K562 (cell line): ENCODE data around the gene DNAAF1. TPM values are rescaled to one million over a fixed set of nuclear protein-coding genes. Genes with fewer than 3 reads are reported as not detected.
A peak's percentile ranks its signal among the peaks of the same experiment; 100 is the strongest.
"Not testable (repeated sequence)": the region's sequence is repeated elsewhere in the genome, so short reads cannot be mapped to it uniquely, and the experiment has no call there.

Experiments
- ATAC-seq: fragments of 200-7000 bp; cut with Tn5 transposase; 3 replicates; pipeline ENCODE4 v1.9.1; 2020; ENCODE audit warnings: moderate library complexity
- BruUV-seq: library from RNA; stranded (reverse); fragments of 400-500 nt; replicated peaks from 2 replicates; lab custom pipeline; 2021; lab: Mats Ljungman, UMichigan
- CTCF ChIA-PET: fragments of 300-600 bp; formaldehyde crosslinking; extraction: SDS; loops from one replicate; lab custom pipeline; 2021; ENCODE audit warnings: low intra/inter-chr PET ratio; lab: Yijun Ruan, JAX
- POLR2A ChIA-PET: fragments of 300-600, 350-650 bp; sonication (Branson Sonifier 250); formaldehyde crosslinking; extraction: SDS; loops from one replicate; lab custom pipeline; 2021; ENCODE audit warnings: antibody characterized with exemption, inconsistent platforms; lab: Yijun Ruan, JAX
- DNase-seq, 4 experiments: peaks; one replicate each; pipeline versions ENCODE4 v3.0.0 to v3.0.0-alpha.2; 2011 to 2018; ENCODE audit warnings: low spot score in 3 of 4, mixed read lengths in 3 of 4; ENCODE audit errors: extremely low read depth in 1 of 4
- FAIRE-seq: peaks from 2 replicates; lab custom pipeline; 2011; peaks lifted over from hg19 to GRCh38; lab: Jason Lieb, UNC
- H2AFZ ChIP-seq: 2 replicates; pipeline ENCODE4 v1.6.0; 2011; ENCODE audit warnings: low read depth, low read length, control low read depth, inconsistent platforms
- H3K27ac ChIP-seq: fragments of 200-600 bp; 3 replicates; pipeline ENCODE4 v1.8.0; 2011; ENCODE audit warnings: low read depth, mild to moderate bottlenecking, control low read depth, inconsistent platforms, low read length, moderate library complexity, mixed read lengths; ENCODE audit errors: extremely low read depth
- H3K27me3 ChIP-seq, 2 experiments: fragments of 300-600 bp in 1 of 2; 2 replicates in 1 of 2; 3 replicates in 1 of 2; pipeline versions ENCODE4 v1.6.0 to v1.8.0; 2011; ENCODE audit warnings: inconsistent platforms in 2 of 2, low read length in 2 of 2, mild to moderate bottlenecking in 1 of 2, mixed read lengths in 1 of 2, moderate library complexity in 1 of 2; ENCODE audit not compliant: control insufficient read depth in 2 of 2, insufficient read depth in 2 of 2
- H3K36me3 ChIP-seq: fragments of 300-600 bp; 3 replicates; pipeline ENCODE4 v1.8.0; 2011; ENCODE audit warnings: mild to moderate bottlenecking, low read length, inconsistent platforms; ENCODE audit not compliant: control insufficient read depth, insufficient read depth
- H3K4me1 ChIP-seq, 2 experiments: fragments of 200-600 bp in 1 of 2; replicated peaks in 1 of 2; 2 replicates in 1 of 2; 3 replicates in 1 of 2; pipeline versions ENCODE4 v1.5.1 to v1.8.0; 2011; ENCODE audit warnings: inconsistent platforms in 2 of 2, low read length in 2 of 2, mild to moderate bottlenecking in 1 of 2, mixed read lengths in 1 of 2, moderate library complexity in 1 of 2; ENCODE audit not compliant: control insufficient read depth in 2 of 2, insufficient read depth in 2 of 2
- H3K4me2 ChIP-seq: 2 replicates; pipeline ENCODE4 v1.6.1; 2011; ENCODE audit warnings: low read length, control low read depth, inconsistent platforms, mixed read lengths; ENCODE audit not compliant: insufficient read depth
- H3K4me3 ChIP-seq: fragments of 200-600 bp; sonication (generic), shearing (Covaris generic); 2 replicates; pipeline ENCODE4 v1.5.1; 2016; ENCODE audit warnings: control low read depth, inconsistent platforms
- H3K79me2 ChIP-seq: fragments of 200-600 bp; 3 replicates; pipeline ENCODE4 v1.8.0; 2011; ENCODE audit warnings: low read length, inconsistent platforms; ENCODE audit not compliant: control insufficient read depth, insufficient read depth
- H3K9ac ChIP-seq, 2 experiments: 2 replicates each; pipeline versions ENCODE4 v1.6.0 to v1.6.1; 2011; ENCODE audit warnings: low read depth in 2 of 2, low read length in 2 of 2, control low read depth in 1 of 2, inconsistent platforms in 1 of 2, mild to moderate bottlenecking in 1 of 2, mixed read lengths in 1 of 2; ENCODE audit not compliant: insufficient read depth in 1 of 2
- H3K9me1 ChIP-seq: one replicate; pipeline ENCODE4 v1.6.0; 2011; ENCODE audit warnings: inconsistent platforms, mild to moderate bottlenecking, low read length, moderate library complexity; ENCODE audit not compliant: control insufficient read depth, insufficient read depth
- H3K9me3 ChIP-seq: replicated peaks from 2 replicates; pipeline ENCODE4 v1.5.1; 2011; ENCODE audit warnings: low read depth, low read length, inconsistent platforms; ENCODE audit not compliant: control insufficient read depth, insufficient read depth
- H4K20me1 ChIP-seq: replicated peaks from 2 replicates; pipeline ENCODE4 v1.6.1; 2011; ENCODE audit warnings: low read length, inconsistent platforms, mixed read lengths; ENCODE audit not compliant: control insufficient read depth, insufficient read depth
- HNRNPH1 ChIP-seq: fragments of 200-400 bp; formaldehyde crosslinking; optimal IDR thresholded peaks from 2 replicates; pipeline ENCODE3; 2017; ENCODE audit warnings: low read depth, mild to moderate bottlenecking, low read length, moderate library complexity
- RREB1 ChIP-seq: fragments of 250-450 bp; sonication (Bioruptor Pico); IDR thresholded peaks from 2 replicates; pipeline ENCODE4 v1.4.0; 2020
- SLC30A9 ChIP-seq: fragments of 250-450 bp; sonication (Bioruptor Pico); IDR thresholded peaks from 2 replicates; pipeline ENCODE4 v1.8.0; 2022; ENCODE audit warnings: mild to moderate bottlenecking, moderate library complexity
- YY1 ChIP-seq, 3 experiments: IDR thresholded peaks; 2 replicates each; pipeline ENCODE4 v1.6.1; 2011; ENCODE audit warnings: low read length in 2 of 3, mild to moderate bottlenecking in 2 of 3, moderate library complexity in 2 of 3, borderline replicate concordance in 1 of 3, control low read depth in 1 of 3, low read depth in 1 of 3; ENCODE audit not compliant: insufficient read depth in 3 of 3, insufficient replicate concordance in 2 of 3, control insufficient read depth in 1 of 3, insufficient read length in 1 of 3; ENCODE audit errors: extremely low read depth in 1 of 3
- ZBTB33 ChIP-seq: sonication (generic); formaldehyde crosslinking; IDR thresholded peaks from 2 replicates; pipeline ENCODE4 v1.8.1; 2023; ENCODE audit warnings: mild to moderate bottlenecking, missing genetic modification reagents
- ZNF263 ChIP-seq: sonication (generic); formaldehyde crosslinking; IDR thresholded peaks from 2 replicates; pipeline ENCODE4 v1.8.0; 2022; ENCODE audit warnings: mild to moderate bottlenecking, missing genetic modification reagents, borderline replicate concordance
- WGBS: fragments of 100-300 bp; shearing (Covaris generic); methylation state at CpG from one replicate; pipeline ENCODE4 v1.1.6; 2016; ENCODE audit warnings: low coverage, mixed read lengths; ENCODE audit not compliant: insufficient coverage; ENCODE audit errors: missing lambda C conversion rate; 5-methylcytosine and 5-hydroxymethylcytosine counted together
- in situ Hi-C: fragments of 300-500 bp; cut with MboI; formaldehyde crosslinking; loops from 4 replicates; pipeline ENCODE4 v1.15.0; 2018; ENCODE audit warnings: inconsistent platforms, mixed read lengths
- intact Hi-C: fragments of 100-400 bp; cut with micrococcal nuclease; formaldehyde crosslinking; loops from 2 replicates; pipeline ENCODE4 v1.14.2; 2022
- polyA plus RNA-seq, 8 experiments: library from polyadenylated mRNA; depleted of rRNA in 4 of 8; stranded (reverse) in 5 of 8; unstranded in 3 of 8; fragments of >200 nt; fragmentation: Nextera tagmentation in 2 of 8; fragmentation: Illumina TruSeq in 1 of 8; extraction: Ambion mirVana in 2 of 8; extraction: Trizol in 1 of 8; gene quantifications; 2 replicates each; pipeline versions ENCODE4 v1.2.1 to v1.2.3, GENCODE V29; 2011 to 2014; ENCODE audit warnings: inconsistent platforms in 1 of 8, missing spikeins in 1 of 8
- total RNA-seq, 7 experiments: library from RNA; depleted of rRNA in 6 of 7; stranded (reverse); fragments of >200 nt in 6 of 7; fragmentation: Illumina TruSeq in 2 of 7; extraction: Trizol in 2 of 7; gene quantifications; 2 replicates each; pipeline versions ENCODE4 v1.2.1 to v1.2.3, GENCODE V29; 2011 to 2021; ENCODE audit warnings: low replicate concordance in 1 of 7

The DNAAF1 gene
- total and polyA plus RNA-seq, 9 of the 15 experiments (the other 6 are each of a cell fraction or from before 2014, with no cell fraction given), result 0.01 TPM; not detected in 8

- TF ChIP-seq RREB1 (CRISPR knock-in tag) (no peak), HNRNPH1 (no peak), YY1 (IDR thresholded peaks at IDR 0.05; ENCODE audit: borderline replicate concordance in 1 of 3, control insufficient read depth in 1 of 3, extremely low read depth in 1 of 3, insufficient read depth in 3 of 3, insufficient read length in 1 of 3, insufficient replicate concordance in 2 of 3, low read depth in 1 of 3, low read length in 2 of 3) (no peak)
Measured at GRCh38 chr16:84117494-84117843, 27.6 kb upstream of the DNAAF1 start (continued).

GRCh38 chr16:84118315-84118714 lies 26.8 kb upstream of the DNAAF1 start:
- H3K4me3 ChIP-seq, H3K9ac ChIP-seq, H3K9me1 ChIP-seq, H3K27me3 ChIP-seq: not testable (repeated sequence)
- POLR2A ChIA-PET, result interaction anchor here (0.6 to 10.0 kb wide), 7 partner anchors 11 to 773 kb away, joined by 3 to 145 read pairs (median 3); no protein-coding TSS in a partner anchor
- 88% methylated on average over 5 of the region's 5 CpGs for WGBS
- 0 out of 2 replicates have a peak, but pooled peaks have one; percentile 44 for TF ChIP-seq SLC30A9
- peak; percentile 51 for TF ChIP-seq ZBTB33
- 0 out of 2 replicates have a peak, but pooled peaks have one; percentile 26 for TF ChIP-seq ZNF263 (CRISPR knock-in tag)
- TF ChIP-seq, all 486 proteins: peak for 3; not testable (repeated sequence) for 483
- H2AFZ ChIP-seq, CTCF ChIA-PET, intact Hi-C loops, H4K20me1 ChIP-seq, BruUV-seq, ATAC-seq, H3K4me2 ChIP-seq, FAIRE-seq, DNase-seq, H3K9me3 ChIP-seq, H3K27ac ChIP-seq, in situ Hi-C loops: not testable (repeated sequence)
- peaks cover 9 to 27% of the 10 kb centered on the region in 2 experiments; a peak in 3 of 5 replicates for H3K4me1 ChIP-seq
- H3K79me2 ChIP-seq, result peaks cover 37% of the 10 kb centered on the region
- H3K36me3 ChIP-seq, result peaks cover 12% of the 10 kb centered on the region; the same call in 2 of the 3 replicates
